ELR (cell line): ENCODE results near the gene DRAM2.

Source experiments
- DNase-seq: peaks from one replicate; pipeline ENCODE4 v3.0.0-alpha.2; 2015; ENCODE audit warnings: low read depth

DRAM2 gene

DNA sequence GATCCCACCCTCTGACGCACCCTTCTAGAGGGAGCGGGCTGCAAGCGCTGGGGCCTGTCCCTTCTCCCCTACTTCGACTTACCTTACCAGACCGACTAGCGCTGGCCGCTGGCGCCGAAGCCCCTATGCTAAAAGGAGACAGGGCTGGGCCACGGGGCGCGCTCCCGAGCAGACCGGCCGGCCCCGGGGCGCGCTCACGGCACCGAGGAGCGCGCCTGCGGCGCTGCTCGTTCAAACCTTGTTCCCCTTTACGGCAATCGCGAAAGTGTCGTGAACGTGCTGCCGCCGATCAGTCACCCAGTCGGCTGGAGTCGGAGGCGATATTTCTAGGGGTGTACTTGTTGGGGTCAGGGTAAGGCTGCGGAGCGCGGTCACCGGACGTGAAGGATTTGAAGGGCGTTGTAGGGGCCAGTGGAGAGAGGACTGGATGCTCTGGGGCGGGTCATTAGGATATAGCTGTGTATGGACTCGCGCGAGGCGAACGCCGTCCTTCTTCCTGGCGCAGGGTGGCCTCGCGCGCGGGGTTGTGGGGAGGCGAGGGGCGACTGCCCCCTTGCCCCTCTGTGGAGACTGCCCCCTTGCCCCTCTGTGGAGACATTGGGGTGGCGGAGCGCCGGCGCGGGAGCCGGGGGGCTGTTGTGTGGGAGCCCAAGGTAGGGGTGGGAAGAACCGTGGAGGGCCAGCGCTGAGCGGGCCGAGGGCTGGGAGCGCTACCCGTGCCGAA is at the start of gene DRAM2, which contains the start of gene CEPT1:
DRAM2 (minus strand) TSS at position 138 of the 724 bp plus-strand sequence. CDS start 8,539 bp downstream, outside the sequence.
CEPT1 (plus strand) TSS at position 268 of the 724 bp plus-strand sequence. CDS start 7,492 bp downstream, outside the sequence.
- DNase-seq, result peak; percentile 97

DNA sequence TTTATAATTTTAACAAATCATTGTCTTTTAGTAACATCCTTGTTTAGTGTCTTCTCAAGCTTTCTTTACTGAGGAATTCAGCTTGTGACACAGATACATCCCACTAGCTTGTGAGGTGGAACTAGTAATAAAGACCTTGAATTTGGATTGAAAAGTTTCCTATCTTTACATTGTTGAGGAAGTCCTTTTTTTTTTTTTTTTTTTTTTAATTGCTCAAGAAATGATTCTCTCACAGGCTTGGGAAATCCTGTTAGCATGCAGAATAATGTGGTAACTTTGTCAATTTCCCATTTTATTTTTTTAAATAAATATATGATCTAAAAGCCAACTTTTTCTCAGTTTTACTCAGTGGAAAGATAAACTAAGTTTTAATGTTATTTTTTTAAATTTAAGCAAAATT is 44.8 kb upstream of the DRAM2 start:
- DNase-seq, result no peak

DNA sequence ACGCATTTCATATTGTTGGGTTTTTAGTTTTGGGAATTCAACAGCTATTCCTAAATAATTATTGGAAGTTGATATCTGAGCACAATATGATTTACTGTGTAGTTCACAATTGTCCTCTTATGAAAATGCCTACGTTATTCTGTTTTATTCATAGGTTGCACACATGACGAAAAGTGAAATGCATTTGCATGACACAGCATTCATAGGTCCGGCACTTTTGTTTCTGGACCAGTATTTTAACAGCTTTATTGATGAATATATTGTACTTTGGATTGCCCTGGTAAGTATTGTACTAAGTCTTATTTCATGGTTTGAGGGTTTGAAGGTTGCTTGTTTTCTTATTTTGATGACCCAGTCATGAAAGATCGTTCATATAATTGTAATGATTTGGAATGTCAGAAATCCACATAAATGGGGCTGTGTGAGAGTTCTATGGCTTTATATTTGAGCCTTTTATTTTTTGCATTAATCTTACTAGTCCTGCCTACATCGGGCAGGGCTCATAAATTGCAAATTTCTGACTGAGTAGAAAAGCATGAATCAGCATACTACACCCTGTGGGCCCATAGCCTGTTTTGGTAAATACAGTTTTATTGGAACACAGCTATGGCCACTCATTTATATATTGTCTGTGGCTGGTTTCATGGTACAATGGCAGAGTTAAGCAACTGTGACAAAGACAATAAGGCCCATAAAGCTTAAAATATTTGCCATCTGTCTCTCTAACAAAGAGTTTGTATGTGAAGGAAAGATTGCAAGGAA is 43.6 kb upstream of the DRAM2 start:
- DNase-seq, result no peak

DNA sequence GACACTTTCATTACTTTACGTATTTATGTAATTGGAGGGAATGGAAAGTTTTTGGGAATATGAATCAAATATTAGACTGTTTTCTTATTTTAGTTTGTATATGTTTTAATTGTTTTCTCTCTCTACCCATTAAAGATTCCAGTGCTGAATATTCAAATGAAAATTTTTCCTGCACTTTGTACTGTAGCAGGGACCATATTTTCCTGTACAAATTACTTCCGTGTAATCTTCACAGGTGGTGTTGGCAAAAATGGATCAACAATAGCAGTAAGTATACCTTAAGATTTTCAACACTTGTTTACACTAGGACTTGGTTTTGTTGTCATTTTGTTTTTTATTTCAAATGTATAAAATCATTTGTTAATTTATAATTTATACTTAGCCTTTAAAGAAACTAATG is 42.2 kb upstream of the DRAM2 start:
- DNase-seq, result no peak

DNA sequence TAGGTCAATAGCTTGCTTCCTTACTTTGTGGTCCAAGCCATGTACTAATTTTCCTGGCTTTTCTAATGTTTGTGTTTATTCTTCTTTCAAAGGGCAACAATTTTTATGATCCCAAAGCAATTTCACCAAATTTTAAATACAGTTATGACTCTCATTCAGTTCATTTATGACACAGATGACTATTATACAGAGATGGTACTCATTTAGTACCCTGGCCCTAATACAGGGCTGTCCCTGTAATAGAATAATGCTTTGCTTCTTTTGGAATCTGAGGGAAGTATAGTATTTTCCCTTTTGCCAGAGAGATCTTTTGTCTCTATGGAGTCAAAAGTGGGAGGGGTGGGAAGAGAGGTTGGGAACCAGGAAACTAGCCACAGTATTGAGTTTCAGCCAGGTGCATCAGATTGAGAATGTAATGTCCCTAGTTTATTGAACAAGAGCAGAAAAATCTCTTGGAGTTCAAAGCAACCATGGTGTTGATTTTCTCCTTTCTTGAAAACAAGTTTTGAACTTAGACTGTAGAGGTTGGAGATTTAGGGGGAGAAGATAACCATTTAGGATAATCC is 40.2 kb upstream of the DRAM2 start:
- DNase-seq, result no peak

DNA sequence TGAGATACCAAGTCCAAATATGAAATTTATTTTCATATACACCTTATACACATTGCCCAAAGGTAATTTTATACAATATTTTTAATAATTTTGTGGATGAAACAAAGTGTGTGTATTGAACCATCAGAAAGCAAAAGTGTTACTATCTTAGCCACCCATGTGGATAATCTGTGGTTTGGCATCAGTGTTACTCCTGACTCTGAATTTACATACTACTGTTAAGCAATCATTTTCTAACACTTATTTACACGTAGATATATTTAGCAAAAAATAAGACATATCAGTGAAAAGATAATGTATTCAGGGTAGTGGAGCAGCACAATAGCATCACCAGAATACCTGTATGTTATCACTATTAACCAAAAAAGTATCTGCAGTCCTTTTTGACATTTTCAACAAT is 36.8 kb upstream of the DRAM2 start:
- no peak for DNase-seq

DNA sequence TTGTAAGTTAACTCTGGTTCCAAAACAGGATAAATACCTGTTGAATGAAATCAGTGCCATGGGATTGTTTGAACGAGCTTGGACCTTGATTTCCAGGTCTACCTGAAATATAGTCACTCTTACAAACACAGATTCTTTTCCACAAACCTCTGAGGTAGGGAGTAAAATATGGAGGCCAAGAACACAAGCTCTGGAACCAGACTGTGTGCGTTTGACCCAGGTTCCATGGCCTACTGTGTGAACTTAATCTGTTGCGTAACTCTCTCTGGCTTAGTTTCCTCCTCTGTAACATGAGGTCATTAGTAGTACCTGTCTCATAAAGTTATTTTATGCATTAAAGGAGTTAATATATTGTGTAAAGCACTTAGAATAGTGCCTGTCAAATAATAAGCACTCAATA is 35.5 kb upstream of the DRAM2 start:
- no peak for DNase-seq

DNA sequence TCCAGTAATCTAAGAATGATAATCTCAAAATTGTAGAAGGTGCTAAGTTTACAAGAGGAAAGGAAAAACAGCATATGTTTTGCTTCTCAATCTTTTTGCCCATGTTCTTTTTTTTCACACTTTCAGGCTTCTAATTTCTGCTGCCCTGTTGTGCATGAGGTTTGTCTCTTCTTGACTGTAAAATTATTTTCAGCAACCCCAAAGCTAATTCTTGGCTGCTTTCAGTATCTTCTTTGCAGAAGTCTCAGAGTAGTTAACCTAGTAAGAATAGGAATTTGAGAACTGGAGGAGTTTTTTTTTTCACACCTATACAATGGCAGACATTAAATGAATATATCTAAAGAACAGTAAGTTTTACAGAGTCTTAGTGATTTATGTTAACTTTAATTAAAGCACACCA is 34.2 kb upstream of the DRAM2 start:
- DNase-seq, result no peak

DNA sequence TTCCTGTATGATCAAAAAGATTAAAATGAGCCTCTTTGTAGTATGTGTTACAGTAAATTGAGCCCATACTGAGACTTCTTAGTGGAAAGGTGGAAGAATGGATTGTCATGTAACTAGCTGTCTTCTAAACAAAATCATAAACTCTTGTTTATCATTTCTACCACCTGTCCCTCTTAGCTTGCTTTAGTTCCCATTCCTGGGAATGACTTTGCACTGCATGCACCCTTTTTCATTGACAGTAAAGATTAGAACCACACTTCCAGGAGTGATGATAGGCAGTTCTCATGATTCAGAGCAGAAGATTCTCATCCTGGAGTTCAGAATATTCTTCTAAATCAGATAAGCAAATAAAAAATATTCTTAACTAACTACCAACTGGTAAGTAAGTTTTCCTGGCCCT is 32.6 kb upstream of the DRAM2 start:
- no peak for DNase-seq

DNA sequence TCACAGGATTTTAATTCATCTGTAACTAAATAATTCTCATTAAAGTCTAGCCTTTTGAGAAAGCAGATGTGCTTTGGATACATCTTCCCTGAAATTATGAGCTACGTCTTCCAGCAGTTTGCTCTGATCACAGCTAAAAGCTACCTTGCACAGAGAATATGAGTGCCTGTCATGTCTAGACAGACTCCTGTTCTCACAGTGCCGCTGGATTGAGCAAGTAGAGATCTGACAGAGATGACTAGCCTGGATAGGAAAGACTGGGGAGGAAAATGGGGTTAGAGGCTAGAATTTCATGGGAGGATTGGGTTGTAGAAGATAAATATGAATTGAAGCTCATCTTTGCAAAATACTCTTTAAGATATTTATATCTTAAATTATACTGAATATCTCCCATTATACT is 24.3 kb upstream of the DRAM2 start:
- DNase-seq, result no peak

DNA sequence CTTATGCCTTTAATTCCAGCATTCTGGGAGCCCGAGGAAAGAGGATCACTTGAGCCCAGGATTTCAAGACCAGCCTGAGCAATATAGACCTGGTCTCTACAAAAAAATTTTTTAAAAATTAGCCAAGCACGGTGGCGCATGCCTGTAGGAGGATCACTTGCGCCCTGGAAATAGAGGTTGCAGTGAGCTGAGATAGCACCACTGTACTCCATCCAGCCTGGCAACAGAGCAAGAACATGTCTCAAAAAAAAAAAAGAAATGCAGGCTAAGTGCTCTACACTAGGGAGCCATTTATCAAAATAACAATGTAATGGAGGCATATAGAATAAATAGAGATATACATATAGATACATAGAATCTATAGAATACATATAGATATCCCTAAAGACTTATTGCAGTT is 23.5 kb upstream of the DRAM2 start:
- DNase-seq, result no peak

DNA sequence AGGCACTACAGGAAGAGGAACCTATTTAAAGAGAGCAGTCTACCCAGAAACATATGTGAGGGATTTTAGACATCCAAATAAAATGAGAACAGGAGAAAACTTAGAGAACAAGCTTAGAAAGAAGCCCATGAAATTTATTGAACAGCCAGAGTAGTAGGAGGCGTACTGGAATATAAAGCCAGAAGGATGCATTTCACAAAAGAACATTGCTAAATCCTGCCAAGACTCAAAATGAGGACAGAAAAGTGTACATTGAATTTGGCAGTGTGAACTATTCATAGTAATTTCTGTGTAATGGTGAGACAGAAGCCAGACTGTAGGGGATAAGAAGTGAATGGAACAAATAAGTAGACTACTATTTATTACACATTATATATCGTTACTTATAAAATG is 22.6 kb upstream of the DRAM2 start:
- DNase-seq, result no peak

DNA sequence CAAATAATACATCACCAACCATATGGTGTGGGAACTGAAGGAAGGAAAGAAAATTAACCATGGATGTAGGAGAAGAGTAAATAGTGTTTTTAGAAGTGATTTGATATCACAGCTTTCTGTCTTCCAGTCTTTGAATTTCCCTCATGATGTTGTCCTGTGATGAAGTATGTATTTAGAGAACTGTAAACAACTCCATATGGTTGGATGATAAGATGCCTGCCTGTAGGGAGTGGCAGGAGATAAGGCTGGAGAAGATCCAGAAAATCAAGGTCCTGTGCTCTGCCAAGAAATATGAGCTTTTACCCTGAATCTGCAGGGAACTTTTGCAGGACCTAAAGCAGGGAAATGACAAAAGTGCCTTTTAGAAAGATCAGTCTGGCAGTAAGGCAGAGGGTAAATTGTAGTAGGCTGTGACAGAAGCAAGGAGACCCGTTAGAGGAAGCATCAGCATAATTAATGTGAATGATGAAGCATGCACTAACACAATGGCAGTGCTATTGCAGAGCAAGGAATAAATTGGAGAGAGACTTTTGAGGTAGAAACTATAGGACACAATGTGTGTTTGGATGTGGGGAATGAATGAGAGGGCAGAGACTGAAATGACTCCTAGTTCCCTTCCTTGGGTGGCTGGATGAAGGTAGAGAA is 22.1 kb upstream of the DRAM2 start:
- no peak for DNase-seq

DNA sequence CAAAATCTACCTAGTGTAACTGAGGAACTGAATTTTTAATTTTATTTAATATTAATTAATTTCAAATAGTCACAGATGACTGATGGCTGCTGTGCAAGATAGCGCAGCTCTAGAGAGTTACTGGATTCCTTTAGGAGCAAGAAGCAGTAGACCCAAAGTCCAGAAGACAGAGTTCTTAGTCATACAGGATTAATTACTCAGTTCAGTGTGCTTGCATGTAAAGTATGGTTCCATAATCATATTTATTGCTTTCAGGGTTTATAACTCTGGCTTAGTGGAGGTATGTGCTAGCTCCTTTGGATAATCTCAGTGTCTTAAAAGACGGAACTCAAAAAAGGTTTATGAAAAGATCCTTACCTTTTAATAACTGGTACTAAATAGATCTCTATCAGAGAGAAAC is 17.5 kb upstream of the DRAM2 start:
- DNase-seq, result no peak

DNA sequence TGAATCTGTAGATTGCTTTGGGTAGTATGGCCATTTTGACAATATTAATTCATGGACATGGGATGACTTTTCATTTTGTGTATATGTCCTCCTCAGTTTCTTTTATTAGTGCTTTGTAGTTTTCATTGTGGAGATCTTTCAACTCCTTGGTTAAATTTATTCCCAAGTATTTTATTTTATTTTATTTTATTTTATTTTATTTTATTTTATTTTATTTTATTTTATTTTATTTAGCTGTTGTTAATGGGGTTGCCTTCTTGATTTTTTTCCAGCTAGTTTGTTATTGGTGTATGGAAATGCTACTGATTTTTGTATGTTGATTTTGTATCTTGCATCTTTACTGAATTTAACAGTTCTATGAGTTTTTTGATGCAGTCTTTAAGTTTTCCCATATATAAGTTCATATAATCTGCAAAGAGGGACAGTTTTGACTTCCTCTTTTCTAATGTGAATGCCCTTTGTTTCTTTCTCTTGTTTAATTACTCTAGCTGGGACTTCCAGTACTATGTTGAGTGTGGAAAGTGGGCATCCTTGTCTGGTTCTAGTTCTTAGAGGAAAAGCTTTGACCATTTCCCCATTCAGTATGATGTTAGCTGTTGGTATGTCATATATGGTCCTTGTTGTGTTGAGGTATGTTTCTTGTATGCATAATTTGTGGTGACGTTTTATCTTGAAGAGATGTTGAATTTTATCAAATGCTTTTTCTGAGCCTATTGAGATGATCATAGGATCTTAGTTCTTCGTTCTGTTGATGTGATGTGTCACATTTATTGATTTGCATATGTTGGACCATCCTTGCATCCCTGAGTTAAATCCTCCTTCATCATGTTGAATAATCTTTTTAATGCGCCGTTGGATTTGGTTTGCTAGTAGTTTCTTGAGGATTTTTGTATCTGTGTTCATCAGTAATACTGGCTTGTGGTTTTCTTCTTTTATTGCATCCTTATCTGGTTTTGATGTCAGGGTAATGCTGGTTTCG is 14.4 kb upstream of the DRAM2 start:
- no peak for DNase-seq

DNA sequence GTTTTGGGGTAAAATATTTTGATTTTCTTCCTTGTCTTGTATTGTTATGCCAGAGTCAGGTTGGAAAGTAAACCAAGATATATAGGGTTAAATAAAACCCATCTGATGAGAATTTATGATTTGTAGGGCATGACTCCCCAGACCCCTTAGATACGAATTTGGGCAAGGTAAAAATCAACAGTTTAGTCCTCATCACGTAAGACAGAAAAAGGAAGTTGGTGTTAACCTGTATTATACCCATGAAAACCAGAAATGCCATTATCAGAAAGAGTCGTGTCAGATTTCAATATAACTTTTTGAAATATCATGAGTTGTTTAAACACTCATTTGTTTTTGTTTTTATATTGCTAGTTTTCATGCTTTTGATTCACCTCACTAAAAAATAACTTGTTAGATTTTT is 11.9 kb upstream of the DRAM2 start:
- no peak for DNase-seq

DNA sequence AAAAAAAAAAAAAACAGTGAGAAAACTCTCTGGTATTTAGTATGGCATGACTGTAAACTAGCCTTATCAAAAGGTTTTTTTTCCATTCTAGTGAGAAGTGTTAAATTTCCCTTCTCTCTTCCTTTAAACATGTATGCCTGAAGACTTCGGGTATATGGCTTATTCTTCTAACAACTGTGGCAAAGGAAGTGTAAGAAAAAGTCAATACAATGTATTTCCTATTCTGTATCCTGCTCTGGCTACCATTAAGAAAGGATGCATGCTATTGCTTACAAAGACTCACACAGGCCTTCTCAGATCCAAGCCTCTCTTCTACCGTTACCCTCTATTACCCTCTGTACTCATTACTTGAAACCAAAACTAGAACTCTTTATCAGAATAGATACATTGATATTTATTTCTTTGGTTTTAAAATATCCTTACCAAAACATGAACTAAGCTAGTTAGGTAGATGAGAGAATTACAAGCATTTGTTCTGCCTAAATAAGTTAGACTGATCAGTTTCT is 8.5 kb upstream of the DRAM2 start:
- no peak for DNase-seq

DNA sequence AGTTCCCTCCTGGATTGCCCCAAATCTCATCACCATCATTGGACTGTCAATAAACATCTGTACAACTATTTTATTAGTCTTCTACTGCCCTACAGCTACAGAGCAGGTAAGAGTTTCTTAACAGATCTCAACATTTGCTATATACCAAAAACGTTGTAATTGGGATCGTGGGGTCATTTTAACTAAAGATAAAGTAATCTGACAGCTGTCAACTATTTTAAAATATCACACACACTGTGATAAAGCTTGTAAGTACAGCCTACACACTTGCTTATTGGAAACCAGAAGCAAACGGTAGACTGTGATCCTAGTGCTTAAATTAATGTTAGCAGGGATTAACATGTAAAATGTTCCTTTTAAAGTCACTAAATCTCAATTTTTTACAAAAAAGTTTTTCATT is 8.1 kb upstream of the DRAM2 start:
- DNase-seq, result no peak

DNA sequence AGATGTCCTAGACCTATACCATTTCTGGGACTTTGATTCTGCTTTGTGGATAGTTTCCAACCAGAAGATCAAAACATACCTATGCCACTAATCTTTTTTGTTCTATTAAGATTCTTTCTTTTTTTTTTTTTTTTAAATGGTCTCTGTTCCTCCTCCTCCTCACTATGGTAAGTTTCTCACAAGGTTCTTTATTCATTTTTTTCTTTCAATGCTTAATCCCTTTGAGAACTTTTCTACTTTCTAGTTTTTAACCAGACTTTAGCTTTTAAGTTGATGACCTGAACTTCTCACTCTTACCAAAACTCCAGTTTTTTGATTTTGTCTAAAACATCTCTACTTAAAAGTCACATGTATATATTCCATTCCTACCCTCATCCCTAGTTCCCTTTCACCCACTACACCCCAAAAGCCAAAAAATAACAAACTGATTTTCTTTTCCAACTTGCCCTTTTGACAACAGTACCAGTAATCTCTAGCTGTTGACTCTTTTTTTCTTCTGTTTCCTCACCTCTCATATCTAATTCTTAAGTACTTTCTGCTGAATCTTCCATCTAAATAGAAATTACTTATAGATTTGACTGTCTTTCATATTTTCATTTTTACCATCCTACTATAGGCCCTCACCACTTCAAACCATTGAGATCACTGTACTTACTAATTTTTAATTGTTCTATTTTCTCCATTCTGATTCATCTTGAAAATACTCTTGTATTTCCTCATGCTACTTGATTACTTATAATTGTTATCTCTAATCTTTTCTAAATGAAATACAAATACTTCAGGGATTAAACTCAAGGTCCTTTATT is 6.3 kb upstream of the DRAM2 start:
- no peak for DNase-seq

DNA sequence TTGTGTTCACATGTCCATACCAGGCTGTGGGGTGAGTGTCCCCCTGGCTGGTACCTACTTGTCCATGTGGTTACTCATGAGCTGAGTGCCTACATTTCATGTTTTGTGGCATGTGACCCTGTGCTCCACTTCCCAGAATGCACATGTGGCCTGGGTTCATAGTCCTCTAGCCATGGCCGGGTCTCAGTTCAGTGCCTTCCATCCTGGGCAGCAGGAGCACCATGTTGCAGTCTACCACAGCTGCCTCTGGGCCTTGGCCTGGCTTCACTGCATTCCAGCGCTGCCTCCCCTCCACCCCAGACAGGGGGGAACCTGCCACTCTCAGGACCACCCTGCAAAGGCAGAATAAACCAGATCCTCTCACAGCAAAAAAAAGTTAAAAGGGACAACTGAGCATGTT is 5.6 kb upstream of the DRAM2 start:
- DNase-seq, result no peak
